Measurements from ENCODE around the gene CPNE4. TPM values are rescaled to one million over a fixed set of nuclear protein-coding genes. Genes with fewer than 3 reads are reported as not detected.

The CPNE4 gene
- total and polyA plus RNA-seq, 10 donors: 0.03 to 3.1 (median 0.91) TPM; not detected in 2

DNA sequence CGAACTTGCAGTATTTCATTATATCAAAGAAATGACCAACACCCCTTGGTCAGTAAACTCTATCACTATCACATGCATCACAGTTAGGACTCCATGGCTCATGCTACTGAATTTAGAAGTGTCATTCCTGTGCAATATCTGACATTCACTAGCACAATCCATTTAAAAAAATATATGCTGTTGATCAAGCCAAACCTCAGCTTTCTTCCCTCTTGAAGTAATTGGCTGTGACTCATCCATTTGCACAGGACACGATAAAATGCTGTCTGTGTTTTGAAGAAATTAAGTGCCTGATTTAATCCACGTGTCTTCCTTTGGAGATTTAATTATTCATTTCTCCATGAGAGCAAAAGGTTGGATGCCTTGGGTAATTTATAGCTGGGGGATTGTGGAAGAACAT, 38.9 kb downstream of the CPNE4 start:
- WGBS, 5 donors: 70 to 87% (median 76%) methylated on average over 3 of the region's 3 CpGs
- H3K9me3 ChIP-seq: peaks cover 0 to 21% (median 5%) of the 10 kb centered on the region in 8 donors
- no peaks in the 10 kb centered on the region for H3K27me3 ChIP-seq (replicated peaks in 1 of 7)
- no peak overlapping the region for H3K27ac ChIP-seq
- no peak for DNase-seq
- H3K4me3 ChIP-seq: no peak overlapping the region
- peaks cover 0 to 6% (median 0%) of the 10 kb centered on the region in 6 donors for H3K4me1 ChIP-seq
- intact Hi-C loops (cut with DNase I; ENCODE audit: low total_unique reads): no loop called here
- no peak for TF ChIP-seq POLR2A (IDR thresholded peaks at IDR 0.05)
- no peak for TF ChIP-seq POLR2AphosphoS5 (IDR thresholded peaks at IDR 0.05)
- TF ChIP-seq, protein P1, sequence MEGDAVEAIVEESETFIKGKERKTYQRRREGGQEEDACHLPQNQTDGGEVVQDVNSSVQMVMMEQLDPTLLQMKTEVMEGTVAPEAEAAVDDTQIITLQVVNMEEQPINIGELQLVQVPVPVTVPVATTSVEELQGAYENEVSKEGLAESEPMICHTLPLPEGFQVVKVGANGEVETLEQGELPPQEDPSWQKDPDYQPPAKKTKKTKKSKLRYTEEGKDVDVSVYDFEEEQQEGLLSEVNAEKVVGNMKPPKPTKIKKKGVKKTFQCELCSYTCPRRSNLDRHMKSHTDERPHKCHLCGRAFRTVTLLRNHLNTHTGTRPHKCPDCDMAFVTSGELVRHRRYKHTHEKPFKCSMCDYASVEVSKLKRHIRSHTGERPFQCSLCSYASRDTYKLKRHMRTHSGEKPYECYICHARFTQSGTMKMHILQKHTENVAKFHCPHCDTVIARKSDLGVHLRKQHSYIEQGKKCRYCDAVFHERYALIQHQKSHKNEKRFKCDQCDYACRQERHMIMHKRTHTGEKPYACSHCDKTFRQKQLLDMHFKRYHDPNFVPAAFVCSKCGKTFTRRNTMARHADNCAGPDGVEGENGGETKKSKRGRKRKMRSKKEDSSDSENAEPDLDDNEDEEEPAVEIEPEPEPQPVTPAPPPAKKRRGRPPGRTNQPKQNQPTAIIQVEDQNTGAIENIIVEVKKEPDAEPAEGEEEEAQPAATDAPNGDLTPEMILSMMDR (IDR thresholded peaks at IDR 0.05 in 8 of 11, conservative IDR thresholded peaks at IDR 0.05 in 3 of 11): no peak
- H3K36me3 ChIP-seq: no peaks in the 10 kb centered on the region

DNA sequence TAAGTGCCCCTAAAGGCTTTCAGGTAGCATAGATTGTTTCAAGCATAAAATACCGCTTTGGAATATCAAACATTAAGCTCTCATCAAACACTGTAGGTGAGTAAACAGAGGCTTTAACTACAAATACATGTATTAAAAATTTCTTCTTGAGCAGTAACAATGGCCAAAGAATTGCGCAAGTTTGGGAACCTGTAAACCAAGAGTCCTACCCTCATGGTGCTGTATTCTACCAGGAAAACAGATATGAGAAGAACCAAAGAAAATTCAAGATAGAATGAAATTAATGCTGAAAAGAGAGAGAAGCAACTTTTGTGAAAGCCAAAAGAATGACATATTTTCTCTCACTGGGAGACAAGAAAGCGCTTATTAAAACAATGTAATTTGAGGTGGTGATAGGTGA, 45.5 kb downstream of the CPNE4 start:
- Histone ChIP-seq H3K36me3 (no peaks in the 10 kb centered on the region), H3K4me3 (no peak overlapping the region), H3K4me1 (no peaks in the 10 kb centered on the region), H3K9me3 (peaks cover 0 to 21% (median 5%) of the 10 kb centered on the region in 8 donors), H3K27me3 (replicated peaks in 1 of 7) (no peaks in the 10 kb centered on the region), H3K27ac (no peak overlapping the region)
- no peak for DNase-seq
- intact Hi-C loops (cut with DNase I; ENCODE audit: low total_unique reads): no loop called here
- 83 to 97% (median 93%) methylated on average over 1 to 3 of the region's 3 CpGs for WGBS, 5 donors
- TF ChIP-seq POLR2A (IDR thresholded peaks at IDR 0.05) (no peak), POLR2AphosphoS5 (IDR thresholded peaks at IDR 0.05) (no peak)
- TF ChIP-seq, protein P1 (IDR thresholded peaks at IDR 0.05 in 8 of 11, conservative IDR thresholded peaks at IDR 0.05 in 3 of 11): no peak

DNA sequence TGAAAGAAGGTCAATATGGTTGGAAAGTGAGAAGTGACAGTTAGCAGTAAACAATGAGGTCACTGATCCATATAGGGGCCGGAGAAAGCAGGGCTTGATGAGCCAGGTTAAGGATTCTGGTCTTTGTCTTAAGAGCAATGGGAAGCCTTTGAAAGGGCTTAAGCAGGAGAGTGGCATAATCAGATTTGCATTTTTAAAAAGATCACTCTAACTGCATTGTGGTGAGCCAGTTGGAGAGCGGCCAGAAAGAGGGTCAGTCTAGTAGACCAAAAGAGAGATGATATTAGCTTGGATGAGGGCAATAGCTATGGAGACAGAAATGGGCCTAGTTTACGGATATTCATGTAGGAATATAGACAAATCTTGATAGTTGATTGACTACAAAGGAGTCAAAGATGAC, 46.6 kb downstream of the CPNE4 start:
- Histone ChIP-seq H3K27me3 (replicated peaks in 1 of 7) (no peaks in the 10 kb centered on the region), H3K36me3 (no peaks in the 10 kb centered on the region), H3K9me3 (peaks cover 0 to 21% (median 5%) of the 10 kb centered on the region in 8 donors), H3K4me3 (no peak overlapping the region), H3K4me1 (no peaks in the 10 kb centered on the region), H3K27ac (no peak overlapping the region)
- WGBS, 5 donors: 79 to 90% (median 83%) methylated on average over 3 of the region's 3 CpGs
- TF ChIP-seq, protein P1 (IDR thresholded peaks at IDR 0.05 in 8 of 11, conservative IDR thresholded peaks at IDR 0.05 in 3 of 11): no peak
- TF ChIP-seq POLR2A (IDR thresholded peaks at IDR 0.05) (no peak), POLR2AphosphoS5 (IDR thresholded peaks at IDR 0.05) (no peak)
- DNase-seq: no peak
- intact Hi-C loops (cut with DNase I; ENCODE audit: low total_unique reads): no loop called here

DNA sequence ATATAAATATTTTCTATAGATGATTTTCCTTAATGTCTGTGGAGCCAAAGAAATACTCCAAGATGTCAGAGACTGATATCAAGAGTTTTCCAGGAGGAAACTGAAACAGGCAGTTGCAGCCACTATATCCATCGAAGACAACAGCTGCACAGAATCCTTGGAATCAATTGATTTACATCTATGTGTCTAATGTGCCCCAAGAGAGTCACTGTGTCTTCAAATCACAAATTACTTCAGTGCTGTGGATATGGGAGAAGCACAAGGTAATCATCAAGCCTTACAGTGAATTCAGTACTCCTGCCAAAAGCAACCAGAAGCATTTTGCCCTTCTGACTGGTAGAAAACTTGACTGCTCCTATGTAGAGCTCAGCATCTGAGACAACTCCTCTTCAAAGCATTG, 51.1 kb downstream of the CPNE4 start:
- Histone ChIP-seq H3K36me3 (no peaks in the 10 kb centered on the region), H3K27ac (no peak overlapping the region), H3K9me3 (peaks cover 0 to 17% (median 8%) of the 10 kb centered on the region in 8 donors), H3K4me1 (no peaks in the 10 kb centered on the region), H3K27me3 (replicated peaks in 1 of 7) (no peaks in the 10 kb centered on the region), H3K4me3 (no peak overlapping the region)
- intact Hi-C loops (cut with DNase I; ENCODE audit: low total_unique reads): no loop called here
- no peak for DNase-seq
- TF ChIP-seq, protein P1 (IDR thresholded peaks at IDR 0.05 in 8 of 11, conservative IDR thresholded peaks at IDR 0.05 in 3 of 11): no peak
- TF ChIP-seq POLR2AphosphoS5 (IDR thresholded peaks at IDR 0.05) (no peak), POLR2A (IDR thresholded peaks at IDR 0.05) (no peak)
- WGBS, 5 donors: 64 to 90% (median 74%) methylated on average over 1 of the region's 1 CpG
